WTC11 (cell line): ENCODE results near the gene MRPS27. TPM values are rescaled to one million over a fixed set of nuclear protein-coding genes. Genes with fewer than 3 reads are reported as not detected.

Experiments used
- ATAC-seq: fragments of 200-7000 bp; cut with Tn5 transposase; 2 replicates; pipeline ENCODE4 v1.10.0; 2021; ENCODE audit warnings: mild to moderate bottlenecking, moderate library complexity
- CTCF ChIA-PET: fragments of 300-600 bp; sonication (Branson Sonifier 250); formaldehyde crosslinking; loops from one replicate; lab custom pipeline; 2021; ENCODE audit warnings: antibody characterized with exemption; lab: Charles Lee
- POLR2A ChIA-PET: fragments of 350-600 bp; sonication (Branson Sonifier 250); formaldehyde crosslinking; loops from one replicate; lab custom pipeline; 2021; ENCODE audit warnings: antibody characterized with exemption; lab: Charles Lee
- DNase-seq: peaks from one replicate; pipeline ENCODE4 v3.0.0; 2021; ENCODE audit warnings: low spot score
- H3K27ac Mint-ChIP-seq: 2 replicates; pipeline ENCODE4 v1.8.0; 2021; ENCODE audit warnings: mixed read lengths
- H3K27me3 Mint-ChIP-seq: 2 replicates; pipeline ENCODE4 v1.8.0; 2021; ENCODE audit warnings: low read depth, mild to moderate bottlenecking, moderate library complexity, mixed read lengths
- H3K36me3 Mint-ChIP-seq: 2 replicates; pipeline ENCODE4 v1.8.0; 2021; ENCODE audit warnings: mixed read lengths
- H3K4me1 Mint-ChIP-seq: 2 replicates; pipeline ENCODE4 v1.8.0; 2022; ENCODE audit warnings: mixed read lengths
- H3K4me3 Mint-ChIP-seq: 2 replicates; pipeline ENCODE4 v1.8.0; 2021; ENCODE audit warnings: mild to moderate bottlenecking, moderate library complexity, mixed read lengths
- H3K9me3 Mint-ChIP-seq: 2 replicates; pipeline ENCODE4 v1.8.0; 2021; ENCODE audit warnings: mixed read lengths
- AR ChIP-seq: fragments of 250-450 bp; sonication (Bioruptor Pico); IDR thresholded peaks from 2 replicates; pipeline ENCODE4 v1.9.0; 2021; ENCODE audit warnings: mild to moderate bottlenecking
- GABPB1 ChIP-seq: sonication (generic); formaldehyde crosslinking; IDR thresholded peaks from 2 replicates; pipeline ENCODE4 v1.8.1; 2023; ENCODE audit warnings: mild to moderate bottlenecking, missing genetic modification reagents
- JAZF1 ChIP-seq: fragments of 250-450 bp; sonication (Bioruptor Pico); IDR thresholded peaks from 2 replicates; pipeline ENCODE4 v1.9.0; 2021; ENCODE audit warnings: moderate library complexity, mild to moderate bottlenecking, inconsistent platforms
- MYBL2 ChIP-seq: sonication (generic); formaldehyde crosslinking; IDR thresholded peaks from 2 replicates; pipeline ENCODE4 v1.8.1; 2023; ENCODE audit warnings: mild to moderate bottlenecking, moderate library complexity, missing genetic modification reagents
- NFATC4 ChIP-seq: fragments of 250-450 bp; sonication (Bioruptor Pico); IDR thresholded peaks from 2 replicates; pipeline ENCODE4 v1.9.0; 2021; ENCODE audit warnings: mild to moderate bottlenecking
- NFE2L1 ChIP-seq: sonication (generic); formaldehyde crosslinking; IDR thresholded peaks from 2 replicates; pipeline ENCODE4 v1.8.1; 2023; ENCODE audit warnings: missing genetic modification reagents
- NR2C2 ChIP-seq: sonication (generic); formaldehyde crosslinking; IDR thresholded peaks from 2 replicates; pipeline ENCODE4 v1.8.0; 2022; ENCODE audit warnings: mild to moderate bottlenecking, missing genetic modification reagents
- PRRX2 ChIP-seq: fragments of 250-450 bp; sonication (Bioruptor Pico); IDR thresholded peaks from 2 replicates; pipeline ENCODE4 v1.8.0; 2021; ENCODE audit warnings: mild to moderate bottlenecking
- RORB ChIP-seq: fragments of 250-450 bp; sonication (Bioruptor Pico); IDR thresholded peaks from 2 replicates; pipeline ENCODE4 v1.9.0; 2021; ENCODE audit warnings: mild to moderate bottlenecking
- SOX15 ChIP-seq: fragments of 250-450 bp; sonication (Bioruptor Pico); IDR thresholded peaks from 2 replicates; pipeline ENCODE4 v1.9.0; 2021; ENCODE audit warnings: mild to moderate bottlenecking
- TEAD1 ChIP-seq: sonication (generic); formaldehyde crosslinking; IDR thresholded peaks from 2 replicates; pipeline ENCODE4 v1.8.0; 2022; ENCODE audit warnings: mild to moderate bottlenecking, missing genetic modification reagents
- TEAD4 ChIP-seq: sonication (generic); formaldehyde crosslinking; IDR thresholded peaks from 2 replicates; pipeline ENCODE4 v1.8.0; 2022; ENCODE audit warnings: mild to moderate bottlenecking, missing genetic modification reagents
- USF2 ChIP-seq: sonication (generic); formaldehyde crosslinking; IDR thresholded peaks from 2 replicates; pipeline ENCODE4 v1.8.1; 2023; ENCODE audit warnings: mild to moderate bottlenecking, missing genetic modification reagents, moderate library complexity
- ZNF121 ChIP-seq: sonication (generic); formaldehyde crosslinking; IDR thresholded peaks from 2 replicates; pipeline ENCODE4 v1.8.0; 2023; ENCODE audit warnings: missing genetic modification reagents
- ZNF416 ChIP-seq: fragments of 250-450 bp; sonication (Bioruptor Pico); IDR thresholded peaks from 2 replicates; pipeline ENCODE4 v1.9.0; 2021; ENCODE audit warnings: mild to moderate bottlenecking, inconsistent platforms
- ZNF423 ChIP-seq: fragments of 250-450 bp; sonication (Bioruptor Pico); IDR thresholded peaks from 2 replicates; pipeline ENCODE4 v2.1.2; 2022; ENCODE audit warnings: mild to moderate bottlenecking, moderate library complexity
- total RNA-seq: library from RNA; stranded (reverse); gene quantifications from 3 replicates; pipeline ENCODE4 v1.2.3, GENCODE V29; 2021
- TF ChIP-seq, protein P1 (sequence below): sonication (generic); formaldehyde crosslinking; IDR thresholded peaks from 2 replicates; pipeline ENCODE4 v1.8.1; 2023; ENCODE audit warnings: mild to moderate bottlenecking, missing genetic modification reagents
- TF ChIP-seq, protein P2 (sequence below): sonication (generic); formaldehyde crosslinking; IDR thresholded peaks from 2 replicates; pipeline ENCODE4 v1.8.0; 2022; ENCODE audit warnings: mild to moderate bottlenecking, missing genetic modification reagents
- TF ChIP-seq, protein P3 (sequence below): sonication (generic); formaldehyde crosslinking; IDR thresholded peaks from 2 replicates; pipeline ENCODE4 v1.8.0; 2022; ENCODE audit warnings: mild to moderate bottlenecking, missing genetic modification reagents
- TF ChIP-seq, protein P4 (sequence below): fragments of 250-450 bp; sonication (Bioruptor Pico); IDR thresholded peaks from 2 replicates; pipeline ENCODE4 v1.9.0; 2021; ENCODE audit warnings: mild to moderate bottlenecking
- TF ChIP-seq, protein P5 (sequence below): fragments of 250-450 bp; sonication (Bioruptor Pico); conservative IDR thresholded peaks from 2 replicates; pipeline ENCODE4 v1.9.0; 2021; ENCODE audit warnings: mild to moderate bottlenecking
- TF ChIP-seq, protein P6 (sequence below): sonication (generic); formaldehyde crosslinking; IDR thresholded peaks from 2 replicates; pipeline ENCODE4 v1.8.1; 2022; ENCODE audit warnings: mild to moderate bottlenecking, missing genetic modification reagents, moderate library complexity, borderline replicate concordance
- TF ChIP-seq, protein P7 (sequence below): sonication (generic); formaldehyde crosslinking; conservative IDR thresholded peaks from 2 replicates; pipeline ENCODE4 v1.8.1; 2023; ENCODE audit warnings: mild to moderate bottlenecking, low read depth, missing genetic modification reagents, moderate library complexity

The MRPS27 gene
- total RNA-seq, 1 experiment from 2014 or later: 80.1 TPM

- TF ChIP-seq SOX15 (CRISPR knock-in tag): no peak
- TF ChIP-seq, protein P1, sequence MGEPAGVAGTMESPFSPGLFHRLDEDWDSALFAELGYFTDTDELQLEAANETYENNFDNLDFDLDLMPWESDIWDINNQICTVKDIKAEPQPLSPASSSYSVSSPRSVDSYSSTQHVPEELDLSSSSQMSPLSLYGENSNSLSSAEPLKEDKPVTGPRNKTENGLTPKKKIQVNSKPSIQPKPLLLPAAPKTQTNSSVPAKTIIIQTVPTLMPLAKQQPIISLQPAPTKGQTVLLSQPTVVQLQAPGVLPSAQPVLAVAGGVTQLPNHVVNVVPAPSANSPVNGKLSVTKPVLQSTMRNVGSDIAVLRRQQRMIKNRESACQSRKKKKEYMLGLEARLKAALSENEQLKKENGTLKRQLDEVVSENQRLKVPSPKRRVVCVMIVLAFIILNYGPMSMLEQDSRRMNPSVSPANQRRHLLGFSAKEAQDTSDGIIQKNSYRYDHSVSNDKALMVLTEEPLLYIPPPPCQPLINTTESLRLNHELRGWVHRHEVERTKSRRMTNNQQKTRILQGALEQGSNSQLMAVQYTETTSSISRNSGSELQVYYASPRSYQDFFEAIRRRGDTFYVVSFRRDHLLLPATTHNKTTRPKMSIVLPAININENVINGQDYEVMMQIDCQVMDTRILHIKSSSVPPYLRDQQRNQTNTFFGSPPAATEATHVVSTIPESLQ: no peak
- TF ChIP-seq MYBL2 (CRISPR knock-in tag): no peak
Measured at GRCh38 chr5:72288924-72289323, 31.1 kb downstream of the MRPS27 start (continued).

GRCh38 chr5:72286798-72287197 is 33.2 kb downstream of the MRPS27 start:
- ATAC-seq: no peak
- TF ChIP-seq PRRX2 (CRISPR knock-in tag): no peak
- TF ChIP-seq, protein P2, sequence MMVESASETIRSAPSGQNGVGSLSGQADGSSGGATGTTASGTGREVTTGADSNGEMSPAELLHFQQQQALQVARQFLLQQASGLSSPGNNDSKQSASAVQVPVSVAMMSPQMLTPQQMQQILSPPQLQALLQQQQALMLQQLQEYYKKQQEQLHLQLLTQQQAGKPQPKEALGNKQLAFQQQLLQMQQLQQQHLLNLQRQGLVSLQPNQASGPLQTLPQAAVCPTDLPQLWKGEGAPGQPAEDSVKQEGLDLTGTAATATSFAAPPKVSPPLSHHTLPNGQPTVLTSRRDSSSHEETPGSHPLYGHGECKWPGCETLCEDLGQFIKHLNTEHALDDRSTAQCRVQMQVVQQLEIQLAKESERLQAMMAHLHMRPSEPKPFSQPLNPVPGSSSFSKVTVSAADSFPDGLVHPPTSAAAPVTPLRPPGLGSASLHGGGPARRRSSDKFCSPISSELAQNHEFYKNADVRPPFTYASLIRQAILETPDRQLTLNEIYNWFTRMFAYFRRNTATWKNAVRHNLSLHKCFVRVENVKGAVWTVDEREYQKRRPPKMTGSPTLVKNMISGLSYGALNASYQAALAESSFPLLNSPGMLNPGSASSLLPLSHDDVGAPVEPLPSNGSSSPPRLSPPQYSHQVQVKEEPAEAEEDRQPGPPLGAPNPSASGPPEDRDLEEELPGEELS (CRISPR knock-in tag): no peak
- TF ChIP-seq, protein P3, sequence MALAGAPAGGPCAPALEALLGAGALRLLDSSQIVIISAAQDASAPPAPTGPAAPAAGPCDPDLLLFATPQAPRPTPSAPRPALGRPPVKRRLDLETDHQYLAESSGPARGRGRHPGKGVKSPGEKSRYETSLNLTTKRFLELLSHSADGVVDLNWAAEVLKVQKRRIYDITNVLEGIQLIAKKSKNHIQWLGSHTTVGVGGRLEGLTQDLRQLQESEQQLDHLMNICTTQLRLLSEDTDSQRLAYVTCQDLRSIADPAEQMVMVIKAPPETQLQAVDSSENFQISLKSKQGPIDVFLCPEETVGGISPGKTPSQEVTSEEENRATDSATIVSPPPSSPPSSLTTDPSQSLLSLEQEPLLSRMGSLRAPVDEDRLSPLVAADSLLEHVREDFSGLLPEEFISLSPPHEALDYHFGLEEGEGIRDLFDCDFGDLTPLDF (CRISPR knock-in tag): no peak
- TF ChIP-seq ZNF121 (CRISPR knock-in tag): no peak
- TF ChIP-seq, protein P4, sequence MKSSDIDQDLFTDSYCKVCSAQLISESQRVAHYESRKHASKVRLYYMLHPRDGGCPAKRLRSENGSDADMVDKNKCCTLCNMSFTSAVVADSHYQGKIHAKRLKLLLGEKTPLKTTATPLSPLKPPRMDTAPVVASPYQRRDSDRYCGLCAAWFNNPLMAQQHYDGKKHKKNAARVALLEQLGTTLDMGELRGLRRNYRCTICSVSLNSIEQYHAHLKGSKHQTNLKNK (CRISPR knock-in tag): no peak
- no peak for TF ChIP-seq TEAD4 (CRISPR knock-in tag)
- TF ChIP-seq ZNF416 (CRISPR knock-in tag): no peak
- TF ChIP-seq, protein P5, sequence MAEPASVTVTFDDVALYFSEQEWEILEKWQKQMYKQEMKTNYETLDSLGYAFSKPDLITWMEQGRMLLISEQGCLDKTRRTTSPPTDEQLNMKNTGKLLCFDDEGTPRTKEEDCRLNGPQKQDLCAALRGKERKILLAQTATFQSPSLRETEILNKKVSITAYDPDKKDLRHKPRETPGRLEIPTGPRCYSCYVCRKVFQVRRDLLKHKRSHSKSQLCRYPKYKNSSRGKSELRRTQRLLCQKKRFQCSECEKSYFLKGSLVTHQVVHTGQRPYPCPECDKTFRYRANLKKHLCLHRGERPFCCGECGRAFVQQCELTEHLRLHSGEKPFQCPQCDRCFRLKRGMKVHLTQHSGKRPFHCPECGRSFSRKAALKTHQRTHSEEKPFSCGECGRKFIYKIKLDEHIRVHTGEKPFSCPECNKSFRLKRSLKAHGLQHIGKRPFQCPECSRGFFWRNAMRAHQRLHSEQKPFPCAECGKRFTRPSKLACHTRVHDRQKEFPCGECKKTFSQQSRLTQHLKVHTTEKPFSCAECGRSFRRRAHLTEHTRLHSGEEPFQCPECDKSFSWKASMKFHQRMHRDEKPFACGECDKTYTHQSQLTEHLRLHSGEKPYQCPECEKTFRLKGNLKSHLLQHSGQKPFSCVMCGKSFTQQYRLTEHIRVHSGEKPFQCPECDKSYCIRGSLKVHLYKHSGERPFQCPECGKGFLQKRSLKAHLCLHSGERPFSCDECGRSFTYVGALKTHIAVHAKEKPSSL (CRISPR knock-in tag): no peak
- no peak for TF ChIP-seq ZNF423 (CRISPR knock-in tag)
- no peak for TF ChIP-seq RORB
- TF ChIP-seq, protein P6, sequence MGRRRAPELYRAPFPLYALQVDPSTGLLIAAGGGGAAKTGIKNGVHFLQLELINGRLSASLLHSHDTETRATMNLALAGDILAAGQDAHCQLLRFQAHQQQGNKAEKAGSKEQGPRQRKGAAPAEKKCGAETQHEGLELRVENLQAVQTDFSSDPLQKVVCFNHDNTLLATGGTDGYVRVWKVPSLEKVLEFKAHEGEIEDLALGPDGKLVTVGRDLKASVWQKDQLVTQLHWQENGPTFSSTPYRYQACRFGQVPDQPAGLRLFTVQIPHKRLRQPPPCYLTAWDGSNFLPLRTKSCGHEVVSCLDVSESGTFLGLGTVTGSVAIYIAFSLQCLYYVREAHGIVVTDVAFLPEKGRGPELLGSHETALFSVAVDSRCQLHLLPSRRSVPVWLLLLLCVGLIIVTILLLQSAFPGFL (CRISPR knock-in tag): no peak
- no peak for TF ChIP-seq USF2 (CRISPR knock-in tag)
- TF ChIP-seq NFE2L1: no peak
- TF ChIP-seq AR (CRISPR knock-in tag): no peak
- TF ChIP-seq JAZF1 (CRISPR knock-in tag): no peak
- no peak for TF ChIP-seq TEAD1 (CRISPR knock-in tag)
- no peak for TF ChIP-seq NR2C2 (CRISPR knock-in tag)
- TF ChIP-seq GABPB1: no peak
- no peak for TF ChIP-seq NFATC4 (CRISPR knock-in tag)
- TF ChIP-seq, protein P7, sequence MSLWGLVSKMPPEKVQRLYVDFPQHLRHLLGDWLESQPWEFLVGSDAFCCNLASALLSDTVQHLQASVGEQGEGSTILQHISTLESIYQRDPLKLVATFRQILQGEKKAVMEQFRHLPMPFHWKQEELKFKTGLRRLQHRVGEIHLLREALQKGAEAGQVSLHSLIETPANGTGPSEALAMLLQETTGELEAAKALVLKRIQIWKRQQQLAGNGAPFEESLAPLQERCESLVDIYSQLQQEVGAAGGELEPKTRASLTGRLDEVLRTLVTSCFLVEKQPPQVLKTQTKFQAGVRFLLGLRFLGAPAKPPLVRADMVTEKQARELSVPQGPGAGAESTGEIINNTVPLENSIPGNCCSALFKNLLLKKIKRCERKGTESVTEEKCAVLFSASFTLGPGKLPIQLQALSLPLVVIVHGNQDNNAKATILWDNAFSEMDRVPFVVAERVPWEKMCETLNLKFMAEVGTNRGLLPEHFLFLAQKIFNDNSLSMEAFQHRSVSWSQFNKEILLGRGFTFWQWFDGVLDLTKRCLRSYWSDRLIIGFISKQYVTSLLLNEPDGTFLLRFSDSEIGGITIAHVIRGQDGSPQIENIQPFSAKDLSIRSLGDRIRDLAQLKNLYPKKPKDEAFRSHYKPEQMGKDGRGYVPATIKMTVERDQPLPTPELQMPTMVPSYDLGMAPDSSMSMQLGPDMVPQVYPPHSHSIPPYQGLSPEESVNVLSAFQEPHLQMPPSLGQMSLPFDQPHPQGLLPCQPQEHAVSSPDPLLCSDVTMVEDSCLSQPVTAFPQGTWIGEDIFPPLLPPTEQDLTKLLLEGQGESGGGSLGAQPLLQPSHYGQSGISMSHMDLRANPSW (CRISPR knock-in tag): no peak
- Mint-ChIP-seq H3K4me3 (no peak overlapping the region), H3K27ac (no peak overlapping the region), H3K4me1 (no peaks in the 10 kb centered on the region), H3K9me3 (no peaks in the 10 kb centered on the region), H3K36me3 (peaks cover 29% of the 10 kb centered on the region), H3K27me3 (no peaks in the 10 kb centered on the region)
- DNase-seq: no peak
- ChIA-PET CTCF (no interaction called here), POLR2A (no interaction called here)
